Measurements from ENCODE around the gene HLA-DRB5.

- no peak for TF ChIP-seq EZH2 (IDR thresholded peaks at IDR 0.05; ENCODE audit: borderline replicate concordance, low read depth, low read length, severe bottlenecking)
- TF ChIP-seq CTCF (IDR thresholded peaks at IDR 0.05; ENCODE audit: borderline replicate concordance, extremely low read depth, low read length, poor library complexity, severe bottlenecking), result no peak
Measured at GRCh38 chr6:32562940-32563339, 32.9 kb upstream of the HLA-DRB5 start.

Measured in DND-41 (cell line).